HG03460 (cell line): ENCODE data around the gene TRUB2.
A peak's percentile ranks its signal among the peaks of the same experiment; 100 is the strongest.

ENCODE experiments used
- ATAC-seq: cut with Tn5 transposase; IDR thresholded peaks from one replicate; pipeline ENCODE4 v1.9.1; 2021; ENCODE audit not compliant: unreplicated experiment

The TRUB2 gene, protein sequence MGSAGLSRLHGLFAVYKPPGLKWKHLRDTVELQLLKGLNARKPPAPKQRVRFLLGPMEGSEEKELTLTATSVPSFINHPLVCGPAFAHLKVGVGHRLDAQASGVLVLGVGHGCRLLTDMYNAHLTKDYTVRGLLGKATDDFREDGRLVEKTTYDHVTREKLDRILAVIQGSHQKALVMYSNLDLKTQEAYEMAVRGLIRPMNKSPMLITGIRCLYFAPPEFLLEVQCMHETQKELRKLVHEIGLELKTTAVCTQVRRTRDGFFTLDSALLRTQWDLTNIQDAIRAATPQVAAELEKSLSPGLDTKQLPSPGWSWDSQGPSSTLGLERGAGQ

DNA sequence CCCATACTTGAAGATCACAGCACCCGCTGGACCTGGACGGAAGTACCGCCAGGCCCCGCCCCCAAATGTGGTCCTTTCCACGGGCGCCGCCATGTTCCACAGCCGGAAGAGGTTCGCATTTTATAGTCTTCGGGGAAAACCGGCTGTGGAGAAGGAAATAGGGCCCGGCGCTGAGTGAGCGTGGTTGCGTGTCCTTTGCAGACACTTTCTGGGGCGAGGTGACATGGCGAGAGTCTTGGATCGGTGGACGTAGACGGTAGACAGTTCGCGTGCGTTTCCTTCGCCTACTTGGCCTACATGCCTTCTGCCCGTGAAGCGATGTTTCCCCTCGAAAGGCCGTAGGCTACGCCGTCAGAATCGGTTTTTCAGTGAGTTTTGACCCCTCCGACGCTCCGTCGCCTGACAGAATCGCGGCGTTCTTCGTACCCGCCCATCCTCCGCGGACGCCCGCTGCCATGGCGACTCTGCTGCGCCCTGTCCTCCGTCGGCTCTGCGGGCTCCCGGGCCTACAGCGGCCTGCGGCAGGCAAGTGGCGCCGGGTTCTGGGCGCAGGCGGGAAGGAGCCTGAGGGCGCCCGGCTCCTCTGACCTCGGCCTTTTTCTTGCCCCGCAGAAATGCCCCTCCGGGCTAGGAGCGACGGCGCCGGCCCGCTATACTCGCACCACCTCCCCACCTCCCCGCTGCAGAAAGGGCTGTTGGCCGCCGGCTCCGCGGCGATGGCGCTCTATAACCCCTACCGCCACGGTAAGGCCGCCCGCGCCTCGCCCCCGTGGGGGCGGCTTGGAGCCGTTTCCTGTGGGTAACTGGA lies at the start of gene TRUB2, which contains the start of gene COQ4:
TSS of gene TRUB2 (minus strand) at position 44 of the 808 bp plus-strand sequence. CDS start at position 5, 39 bp downstream.
TSS of gene COQ4 (plus strand) at position 436 of the 808 bp plus-strand sequence. CDS start at position 456, 20 bp downstream.
- ATAC-seq = peak; percentile 87

DNA sequence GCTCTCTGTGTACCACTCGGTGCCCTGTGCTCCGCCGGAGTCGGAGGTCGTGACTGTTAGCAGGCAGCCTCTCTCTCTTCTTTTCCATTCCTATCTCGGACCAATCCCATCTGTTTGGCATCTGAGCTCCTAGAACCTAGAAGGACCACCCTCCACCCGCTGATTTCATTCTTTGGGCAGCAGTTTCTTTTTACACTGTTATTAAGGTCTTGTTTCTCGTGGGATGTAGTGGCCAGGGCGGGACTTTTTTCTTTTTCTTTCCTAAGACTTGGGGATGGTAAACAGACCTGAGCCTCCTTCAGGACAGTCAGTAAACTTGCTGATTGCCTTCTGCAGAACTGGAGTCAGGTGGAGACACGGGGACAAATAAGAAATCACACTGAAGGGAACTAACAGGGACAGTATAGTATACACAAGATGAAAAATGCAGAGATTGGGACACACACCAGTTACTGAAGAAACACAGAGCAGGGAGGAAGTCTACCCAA lies 49.4 kb upstream of the TRUB2 start:
- no peak for ATAC-seq

DNA sequence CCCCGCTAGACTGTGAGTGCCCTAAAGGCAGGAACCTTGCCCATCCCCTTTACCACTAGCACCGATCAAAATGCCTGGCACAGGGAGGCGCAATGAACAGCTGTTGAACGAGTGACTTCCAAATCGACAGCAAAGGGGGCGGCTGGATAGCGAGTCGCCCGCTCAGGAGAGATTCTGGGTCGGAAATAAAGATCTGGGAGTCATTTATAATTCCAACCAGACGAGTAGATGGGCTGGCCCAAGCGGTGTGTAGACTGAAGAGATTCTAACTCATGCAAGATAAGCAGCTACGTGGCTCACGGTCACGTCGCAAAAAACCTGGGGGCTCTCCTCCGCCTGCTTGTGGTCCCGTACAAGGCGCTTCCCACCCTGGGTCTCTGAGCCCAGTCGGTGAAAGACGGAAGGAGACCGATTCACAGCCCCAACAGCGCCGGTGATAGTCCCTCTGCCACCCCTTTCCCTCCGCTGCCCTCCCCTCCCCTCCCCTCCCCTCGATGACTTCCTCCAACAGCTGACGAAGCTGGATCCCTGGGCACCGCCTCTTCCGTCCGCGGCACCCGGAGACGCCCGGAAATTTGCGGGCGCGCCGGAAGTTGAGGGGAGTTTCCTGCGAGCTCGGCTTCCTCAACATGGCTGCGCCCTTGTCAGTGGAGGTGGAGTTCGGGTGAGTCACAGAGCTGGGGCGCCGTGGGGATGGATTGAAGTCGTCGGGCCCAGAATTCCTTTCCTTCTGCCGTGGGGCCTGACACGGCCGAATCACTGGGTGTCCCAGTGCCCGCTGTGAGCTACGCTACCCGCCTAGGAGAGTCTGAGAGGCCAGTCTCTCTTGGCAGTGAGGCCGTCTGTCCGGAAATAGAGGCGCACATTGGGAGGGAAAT lies 48.7 kb upstream of the TRUB2 start, which contains the start of gene URM1:
TSS of gene URM1 (plus strand) at position 623 of the 878 bp plus-strand sequence. CDS start at position 630, 7 bp downstream.
- ATAC-seq = peak; percentile 85

DNA sequence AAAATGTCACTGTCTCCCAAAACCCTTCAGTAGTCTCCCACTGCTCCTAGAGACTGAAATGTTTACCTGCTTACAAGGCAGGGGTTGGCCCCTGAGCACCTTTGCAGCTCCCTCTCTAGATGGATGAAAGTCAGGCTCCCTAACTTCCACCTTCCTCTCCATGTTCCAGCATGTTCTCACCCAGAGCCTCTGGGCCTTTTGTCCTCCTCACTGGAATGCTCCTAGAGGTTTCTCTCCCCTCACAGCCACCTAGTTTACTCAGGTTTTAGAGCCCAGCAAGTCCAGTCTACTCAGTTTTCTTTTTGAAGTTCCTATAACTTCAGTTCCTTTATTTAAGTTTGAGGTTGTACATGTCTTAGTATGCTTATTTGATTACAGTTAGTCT lies 48.1 kb upstream of the TRUB2 start:
- ATAC-seq = peak; percentile 2

DNA sequence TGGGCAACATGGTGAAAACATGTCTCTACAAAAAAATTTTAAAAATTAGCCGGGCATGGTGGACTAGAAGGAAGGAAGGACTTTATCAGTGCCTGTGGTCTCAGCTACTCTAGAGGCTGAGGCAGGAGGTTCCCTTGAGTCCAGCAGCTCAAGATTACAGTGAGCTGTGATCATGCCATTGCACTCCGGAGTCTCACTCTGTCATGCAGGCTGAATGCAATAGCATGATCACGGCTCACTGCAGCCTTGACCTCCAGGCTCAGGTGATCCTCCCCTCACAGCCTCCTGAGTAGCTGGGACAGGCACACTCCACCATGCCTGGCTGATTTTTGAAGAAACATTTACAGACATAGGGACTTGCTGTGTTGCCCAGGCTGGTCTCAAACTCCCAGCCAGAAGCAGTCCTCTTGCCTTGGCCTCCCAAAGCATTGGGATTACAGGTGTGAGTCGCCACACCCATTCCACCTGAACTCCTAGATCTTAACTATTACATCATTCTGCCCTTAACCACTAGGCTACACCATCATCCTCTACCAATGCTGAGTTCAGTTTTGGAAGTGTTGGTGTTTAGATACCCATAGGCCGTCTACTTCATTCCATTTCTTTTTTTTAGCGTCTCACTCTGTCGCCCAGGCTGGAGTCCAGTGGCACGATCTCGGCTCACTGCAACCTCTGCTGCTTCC lies 46.9 kb upstream of the TRUB2 start:
- ATAC-seq = no peak

DNA sequence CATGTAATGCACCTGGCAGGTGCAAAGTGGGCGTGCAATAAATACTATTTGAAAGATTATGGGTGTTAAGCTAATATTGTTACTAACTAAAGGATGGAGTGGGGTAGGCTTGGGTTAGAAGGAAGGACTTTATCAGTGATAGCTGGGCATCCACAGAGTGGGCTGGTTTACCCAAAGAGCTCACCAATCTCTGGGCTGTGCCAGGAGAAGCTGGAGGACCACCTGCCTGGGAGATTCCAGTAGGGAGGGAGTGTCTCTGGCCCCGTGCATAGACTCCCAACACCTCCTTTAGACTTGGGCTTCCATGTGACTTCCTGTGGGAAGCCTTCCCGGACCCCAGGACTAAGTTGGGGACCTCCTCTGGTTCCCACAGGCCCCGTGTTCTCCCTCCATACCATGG lies 43.3 kb upstream of the TRUB2 start:
- ATAC-seq = no peak

DNA sequence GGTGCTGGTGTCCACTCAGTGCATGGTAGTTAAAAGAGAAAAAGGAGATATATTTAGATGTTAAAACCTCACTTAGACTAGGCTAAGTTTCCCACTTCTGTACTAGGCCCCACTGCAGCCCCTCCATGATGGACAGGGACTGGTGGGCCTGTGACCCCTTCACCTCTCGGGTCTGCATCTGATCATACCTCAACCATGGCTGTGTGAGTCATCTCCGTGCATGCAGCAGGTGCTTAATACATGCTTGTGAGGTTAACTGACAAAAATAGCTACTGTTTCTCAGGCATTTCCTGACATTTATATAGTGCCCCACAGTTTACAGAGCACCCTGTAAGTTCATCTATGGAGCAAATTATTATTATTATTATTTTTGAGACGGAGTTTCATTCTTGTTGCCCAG lies 40.5 kb upstream of the TRUB2 start:
- no peak for ATAC-seq

DNA sequence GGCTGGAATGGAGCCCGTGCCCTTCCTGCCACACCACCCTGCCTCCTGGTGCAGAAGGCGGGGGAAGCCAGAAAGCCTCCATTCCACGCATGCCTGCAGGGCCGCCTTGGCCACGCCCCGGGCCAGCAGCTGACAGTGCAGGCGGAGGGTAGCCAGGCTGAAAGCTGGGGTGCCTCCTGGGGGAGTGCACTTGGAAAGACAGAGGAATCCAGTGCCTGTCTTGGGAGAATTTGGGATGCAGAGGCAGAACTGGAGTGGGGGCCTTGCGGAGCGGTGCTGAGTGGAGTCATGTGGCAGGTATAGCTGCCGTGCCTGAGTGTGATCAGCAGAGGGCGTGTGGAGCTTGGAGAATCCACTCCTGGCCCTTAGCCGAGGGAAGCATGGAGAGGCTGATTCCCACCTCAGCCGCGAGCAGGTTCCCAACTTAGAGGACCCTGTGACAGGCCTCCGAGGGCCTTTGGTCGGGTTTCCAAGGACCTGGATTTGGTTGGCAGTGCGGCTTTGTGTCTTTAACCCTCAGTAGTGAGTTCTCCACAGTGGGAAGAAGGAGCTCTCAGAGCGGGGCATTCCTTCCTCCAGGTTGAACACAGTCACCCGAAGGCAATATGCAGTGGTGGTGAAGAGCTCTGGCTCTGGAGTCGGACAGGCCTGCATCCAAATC lies 39.9 kb upstream of the TRUB2 start:
- no peak for ATAC-seq

DNA sequence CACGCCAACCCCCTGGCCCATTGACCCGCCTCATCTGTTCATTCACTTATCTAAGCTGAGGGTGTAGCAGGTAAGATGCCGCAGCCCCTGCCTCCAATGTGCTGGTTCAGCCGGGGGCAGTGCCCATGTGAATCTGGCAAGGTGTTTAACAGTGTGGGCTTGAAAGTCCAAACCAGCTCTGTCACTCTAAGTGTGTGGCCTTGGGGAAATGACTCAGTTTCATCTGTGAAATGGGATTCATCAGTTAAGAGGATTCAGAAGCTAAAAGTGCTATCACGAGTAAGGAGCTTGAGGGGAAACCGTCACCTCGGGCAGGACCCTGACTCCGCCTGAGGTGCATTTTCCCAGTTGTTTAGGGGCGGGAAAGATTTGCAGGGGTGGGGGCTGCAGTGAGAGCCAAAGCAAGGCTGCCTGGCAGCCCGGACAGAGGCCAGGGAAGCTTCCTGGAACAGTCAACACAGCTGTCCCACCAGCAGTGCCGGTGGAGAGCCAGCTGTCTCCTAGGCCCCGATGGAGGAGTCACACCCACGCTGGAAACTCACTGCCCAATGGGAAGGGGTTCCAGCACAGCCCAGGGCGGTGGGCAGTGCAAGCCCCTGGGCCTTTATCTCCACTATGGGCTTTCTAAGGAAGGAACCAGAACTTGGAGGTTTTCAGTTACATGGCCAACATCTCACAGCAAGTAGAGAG lies 39.2 kb upstream of the TRUB2 start:
- ATAC-seq = no peak

DNA sequence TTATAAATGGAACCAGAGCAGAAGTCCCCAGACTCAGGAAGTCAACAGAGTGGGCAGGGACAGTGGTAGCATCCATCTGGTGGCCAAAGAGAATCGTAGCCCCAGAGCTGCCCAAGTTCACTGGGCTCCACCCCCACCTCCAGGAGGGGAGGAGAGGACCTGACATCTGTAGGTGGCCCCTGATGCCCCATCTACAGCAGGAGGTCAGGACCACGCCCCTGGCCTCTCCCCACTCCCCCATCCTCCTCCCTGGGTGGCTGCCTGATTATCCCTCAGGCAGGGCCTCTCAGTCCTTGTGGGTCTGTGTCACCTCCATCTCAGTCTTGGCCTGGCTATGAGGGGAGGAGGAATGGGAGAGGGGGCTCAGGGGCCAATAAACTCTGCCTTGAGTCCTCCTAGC lies 38.6 kb upstream of the TRUB2 start:
- ATAC-seq = no peak

DNA sequence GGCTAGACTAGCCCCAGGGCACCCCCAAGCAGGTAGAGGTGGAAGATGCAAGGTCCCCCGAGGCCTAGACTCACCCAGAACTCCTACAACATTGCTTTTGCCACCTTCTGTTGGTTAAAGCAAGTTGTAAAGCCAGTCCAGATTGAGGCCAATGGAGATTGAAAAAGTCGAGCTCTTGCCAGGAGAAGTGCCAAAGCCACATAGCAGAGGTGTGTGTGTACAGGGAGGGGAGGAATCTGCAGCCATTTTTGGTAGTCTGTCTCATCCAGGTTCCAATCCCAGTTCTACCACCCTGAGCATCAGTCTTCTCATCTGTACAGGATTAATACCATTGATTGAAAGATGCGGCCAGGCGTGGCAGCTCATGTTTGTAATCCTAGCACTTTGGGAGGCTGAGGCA lies 36.6 kb upstream of the TRUB2 start:
- no peak for ATAC-seq

DNA sequence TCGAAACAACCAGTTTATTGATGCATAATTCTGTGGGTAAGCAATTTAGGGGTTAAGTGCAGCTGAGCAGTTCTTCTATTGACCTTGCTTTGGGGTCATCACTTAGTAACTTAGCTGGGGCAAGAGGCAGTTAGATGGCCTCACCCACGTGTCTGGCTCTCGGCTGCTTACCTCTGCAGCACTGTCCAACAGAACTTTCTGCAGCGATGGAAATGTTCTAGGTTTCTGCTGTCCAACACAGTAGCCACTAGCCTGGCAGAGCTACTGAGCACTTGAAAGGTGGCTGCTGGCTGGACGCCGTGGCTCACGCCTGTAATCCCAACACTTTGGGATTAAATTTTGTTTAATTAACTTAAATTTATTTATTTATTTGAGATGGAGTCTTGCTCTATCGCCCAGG lies 35.8 kb upstream of the TRUB2 start:
- ATAC-seq = no peak

DNA sequence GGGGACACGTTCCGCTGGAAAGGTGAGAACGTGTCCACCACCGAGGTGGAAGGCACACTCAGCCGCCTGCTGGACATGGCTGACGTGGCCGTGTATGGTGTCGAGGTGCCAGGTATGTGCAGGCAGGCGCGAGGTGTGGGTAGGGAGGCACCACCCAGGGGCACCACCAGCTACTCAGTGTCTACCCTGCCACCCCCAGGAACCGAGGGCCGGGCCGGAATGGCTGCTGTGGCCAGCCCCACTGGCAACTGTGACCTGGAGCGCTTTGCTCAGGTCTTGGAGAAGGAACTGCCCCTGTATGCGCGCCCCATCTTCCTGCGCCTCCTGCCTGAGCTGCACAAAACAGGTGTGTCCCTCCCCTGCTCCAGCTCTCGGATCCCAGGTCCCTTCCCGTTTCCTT lies 33.2 kb upstream of the TRUB2 start:
- no peak for ATAC-seq

DNA sequence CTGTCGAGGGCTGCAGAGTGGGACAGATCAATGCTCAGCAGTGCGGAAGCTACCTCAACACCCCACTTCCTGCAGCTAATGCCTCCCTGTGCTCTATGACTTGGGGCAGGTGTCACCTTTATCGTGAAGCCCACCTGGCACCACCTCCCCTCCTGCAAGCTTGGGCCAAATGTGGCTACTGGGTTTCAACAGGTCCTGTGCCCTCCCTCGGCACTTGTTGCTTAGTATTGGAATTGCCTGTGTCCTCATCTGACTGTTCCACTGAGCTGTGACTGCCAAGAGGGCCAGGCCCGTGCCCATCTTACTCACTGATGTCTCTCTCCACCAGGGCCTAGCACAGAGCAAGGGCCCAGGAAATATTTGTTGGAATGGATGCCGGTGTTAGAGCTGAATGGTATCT lies 27.5 kb upstream of the TRUB2 start:
- no peak for ATAC-seq

DNA sequence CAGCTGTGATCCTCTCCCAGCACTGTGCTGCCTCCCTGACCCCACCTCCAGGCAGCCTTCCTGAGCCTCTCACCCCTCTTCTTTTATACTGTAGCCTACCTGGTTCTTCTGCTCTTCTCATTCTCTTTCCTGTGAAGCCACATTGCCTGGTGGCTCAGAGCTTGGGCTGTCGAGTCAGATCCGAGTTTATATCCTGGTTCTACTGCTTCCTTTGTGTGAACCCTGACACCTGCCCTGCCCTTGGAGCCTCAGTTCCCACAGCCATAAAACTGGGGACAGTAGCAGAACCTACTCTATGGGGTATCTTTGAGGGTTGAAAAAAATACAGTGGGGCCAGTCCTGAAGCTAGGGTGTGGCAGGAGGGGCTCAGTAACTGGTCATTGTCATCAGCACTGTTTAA lies 26.9 kb upstream of the TRUB2 start:
- no peak for ATAC-seq

DNA sequence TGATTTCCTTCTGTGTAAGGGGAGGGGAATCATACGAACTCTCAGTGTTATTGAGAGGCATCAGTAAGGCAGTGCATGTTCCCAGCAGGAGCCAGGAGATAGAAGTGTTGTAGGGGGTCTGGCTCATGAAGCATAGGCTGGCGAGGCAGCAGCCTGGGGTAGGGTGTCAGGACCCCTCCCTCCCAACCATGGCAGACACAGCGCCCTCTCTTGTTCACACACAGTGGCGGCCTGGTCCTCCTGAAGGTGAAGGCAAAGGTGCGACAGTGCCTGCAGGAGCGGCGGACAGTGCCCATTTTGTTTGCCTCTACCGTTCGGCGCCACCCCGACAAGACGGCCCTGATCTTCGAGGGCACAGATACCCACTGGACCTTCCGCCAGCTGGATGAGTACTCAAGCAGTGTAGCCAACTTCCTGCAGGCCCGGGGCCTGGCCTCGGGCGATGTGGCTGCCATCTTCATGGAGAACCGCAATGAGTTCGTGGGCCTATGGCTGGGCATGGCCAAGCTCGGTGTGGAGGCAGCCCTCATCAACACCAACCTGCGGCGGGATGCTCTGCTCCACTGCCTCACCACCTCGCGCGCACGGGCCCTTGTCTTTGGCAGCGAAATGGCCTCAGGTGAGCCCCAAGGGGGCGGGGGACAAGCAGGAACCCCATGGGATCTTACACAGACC lies 22.8 kb upstream of the TRUB2 start:
- no peak for ATAC-seq

DNA sequence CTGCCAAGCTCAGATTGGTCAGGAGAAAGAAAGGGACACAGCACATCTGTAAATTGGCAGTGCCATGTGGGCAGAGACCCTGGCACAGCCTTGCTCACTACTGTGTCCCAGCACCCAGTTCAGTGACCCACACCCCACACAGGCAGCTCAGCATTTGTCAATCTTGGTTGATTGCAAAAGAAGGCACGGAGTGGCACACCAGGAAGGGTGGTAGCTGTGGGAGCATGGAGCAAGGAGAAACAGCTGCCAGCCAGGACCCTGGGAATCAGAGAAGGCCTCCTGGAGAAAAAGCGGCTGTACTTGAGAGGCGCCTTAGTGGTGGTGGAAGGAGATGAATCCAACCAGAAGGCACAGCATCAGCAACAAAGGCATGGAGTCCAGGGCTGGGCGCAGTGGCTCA lies 21.6 kb upstream of the TRUB2 start:
- ATAC-seq = no peak

DNA sequence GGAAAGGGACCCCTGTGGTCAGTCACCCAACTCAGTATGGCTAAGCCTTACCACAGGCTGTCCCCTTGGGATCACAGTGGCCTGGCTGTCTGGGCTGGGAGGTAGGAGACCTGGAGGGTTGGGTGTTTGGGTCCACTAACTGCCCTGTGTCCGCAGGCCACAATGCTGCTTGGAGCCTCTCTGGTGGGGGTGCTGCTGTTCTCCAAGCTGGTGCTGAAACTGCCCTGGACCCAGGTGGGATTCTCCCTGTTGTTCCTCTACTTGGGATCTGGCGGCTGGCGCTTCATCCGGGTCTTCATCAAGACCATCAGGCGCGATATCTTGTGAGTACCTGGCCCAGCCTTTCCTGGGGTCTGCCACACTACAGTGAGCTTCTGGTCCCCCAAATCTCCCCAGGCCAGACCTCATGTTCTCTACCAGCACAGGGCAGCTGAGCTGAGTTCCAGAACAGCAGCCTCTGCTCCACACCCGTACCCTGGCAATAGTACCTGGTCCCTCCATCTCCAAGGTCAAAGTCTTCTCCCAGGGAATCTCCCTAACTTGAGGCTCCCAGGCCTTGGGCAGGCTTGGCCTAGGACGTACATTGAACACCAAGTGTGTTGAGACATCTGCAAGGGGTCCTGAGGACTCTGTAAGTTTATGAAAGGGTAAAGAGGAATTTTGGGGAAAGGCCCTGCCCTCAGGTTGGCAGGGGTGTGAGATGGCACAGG lies 20.9 kb upstream of the TRUB2 start:
- no peak for ATAC-seq
